ENCODE data around the gene ARHGEF6. TPM values are rescaled to one million over a fixed set of nuclear protein-coding genes. Genes with fewer than 3 reads are reported as not detected.

Gene ARHGEF6
- total and polyA plus RNA-seq, 12 donors, result 9.1 to 37.9 (median 25.0) TPM

DNA sequence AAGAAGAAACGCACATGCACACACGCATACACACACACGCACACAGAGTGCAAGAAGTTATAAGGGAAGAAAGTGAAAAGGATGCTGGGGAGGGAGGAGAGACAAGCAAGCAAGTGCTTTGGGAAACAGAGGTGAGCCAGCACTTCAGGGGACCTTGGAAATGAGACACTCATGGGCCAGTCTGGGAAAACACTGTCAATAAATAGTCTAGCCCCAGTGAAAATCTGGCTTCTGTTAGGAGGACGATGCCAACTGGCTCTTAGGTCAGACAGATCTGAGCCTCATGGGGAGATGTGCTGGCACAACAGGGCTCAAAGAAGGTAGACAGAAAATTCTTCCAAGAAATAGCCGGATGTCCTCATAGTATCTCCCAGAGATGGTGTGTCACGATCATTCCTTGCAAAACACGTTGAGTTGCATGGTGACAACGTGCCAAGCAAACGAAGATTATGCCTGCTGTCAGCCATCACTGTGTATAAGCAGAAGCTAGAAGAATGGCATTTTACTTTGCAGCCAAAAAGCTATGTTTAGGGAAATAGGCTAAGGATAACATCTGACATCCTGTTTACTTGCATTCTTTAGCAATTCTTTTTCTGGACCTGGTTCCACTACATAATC lies 557 bp upstream of the ARHGEF6 start:
- Histone ChIP-seq H3K27ac (peak overlapping the region in 3 of 5 donors; percentile 3 to 63 (median 58)), H3K9me3 (replicated peaks in 1 of 3) (no peaks in the 10 kb centered on the region), H3K27me3 (no peaks in the 10 kb centered on the region), H3K36me3 (replicated peaks in 1 of 2) (no peaks in the 10 kb centered on the region), H3K4me1 (replicated peaks in 1 of 2) (peaks cover 4 to 13% of the 10 kb centered on the region in 2 donors), H3K4me3 (peak overlapping the region in 1 of 4 donors; percentile 31)
- 16 to 32% (median 24%) methylated on average over 8 to 9 of the region's 9 CpGs for WGBS, 4 donors
- no peak for TF ChIP-seq CTCF (IDR thresholded peaks at IDR 0.05)
- TF ChIP-seq POLR2A (IDR thresholded peaks at IDR 0.05), result peak in 1 of 2 donors; percentile 13
- intact Hi-C loops (cut with DNase I), result no loop called here
- peak in 6 of 7 donors; percentile 32 to 62 (median 49) for DNase-seq

DNA sequence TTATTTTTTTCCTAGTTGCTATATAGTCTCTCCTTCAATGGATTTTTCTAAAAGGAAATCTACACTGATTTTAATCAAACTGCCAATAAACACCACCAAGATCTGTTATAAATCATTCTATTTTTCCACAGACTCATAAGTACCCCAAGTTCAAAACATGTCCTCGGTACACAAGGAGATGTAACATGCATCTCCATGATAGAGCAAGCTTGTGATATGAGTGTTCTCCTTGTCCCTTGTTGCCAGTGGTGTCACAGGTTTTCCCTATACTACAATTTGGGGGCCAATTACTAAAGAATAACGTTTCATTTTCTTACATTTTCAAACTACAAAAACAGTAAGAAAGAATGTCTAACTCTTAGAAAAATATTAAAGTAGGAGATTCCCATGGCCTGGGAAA lies 491 bp downstream of the ARHGEF6 start:
- intact Hi-C loops (cut with DNase I), result no loop called here
- Histone ChIP-seq H3K27ac (peak overlapping the region in 3 of 5 donors; percentile 20 to 63 (median 58)), H3K4me3 (peak overlapping the region in 1 of 4 donors; percentile 31), H3K9me3 (replicated peaks in 1 of 3) (no peaks in the 10 kb centered on the region), H3K27me3 (no peaks in the 10 kb centered on the region), H3K4me1 (replicated peaks in 1 of 2) (peaks cover 4 to 13% of the 10 kb centered on the region in 2 donors), H3K36me3 (replicated peaks in 1 of 2) (no peaks in the 10 kb centered on the region)
- no peak for TF ChIP-seq CTCF (IDR thresholded peaks at IDR 0.05)
- WGBS, 4 donors, result 38 to 48% (median 44%) methylated on average over 2 of the region's 2 CpGs
- DNase-seq, result no peak

GRCh38 chrX:136779346-136779781 lies 1.4 kb downstream of the ARHGEF6 start:
- H3K36me3 ChIP-seq (replicated peaks in 1 of 2), result no peaks in the 10 kb centered on the region
- no peak for DNase-seq
- H3K27ac ChIP-seq, result peak overlapping the region in 2 of 5 donors; percentile 19 to 55
- no peak for TF ChIP-seq CTCF (IDR thresholded peaks at IDR 0.05)
- 39 to 64% (median 52%) methylated on average over 3 to 4 of the region's 4 CpGs for WGBS, 4 donors
- H3K4me3 ChIP-seq, result no peak overlapping the region
- H3K9me3 ChIP-seq (replicated peaks in 1 of 3), result no peaks in the 10 kb centered on the region
- intact Hi-C loops (cut with DNase I), result no loop called here
- no peaks in the 10 kb centered on the region for H3K27me3 ChIP-seq
- peaks cover 4 to 13% of the 10 kb centered on the region in 2 donors for H3K4me1 ChIP-seq (replicated peaks in 1 of 2)

DNA sequence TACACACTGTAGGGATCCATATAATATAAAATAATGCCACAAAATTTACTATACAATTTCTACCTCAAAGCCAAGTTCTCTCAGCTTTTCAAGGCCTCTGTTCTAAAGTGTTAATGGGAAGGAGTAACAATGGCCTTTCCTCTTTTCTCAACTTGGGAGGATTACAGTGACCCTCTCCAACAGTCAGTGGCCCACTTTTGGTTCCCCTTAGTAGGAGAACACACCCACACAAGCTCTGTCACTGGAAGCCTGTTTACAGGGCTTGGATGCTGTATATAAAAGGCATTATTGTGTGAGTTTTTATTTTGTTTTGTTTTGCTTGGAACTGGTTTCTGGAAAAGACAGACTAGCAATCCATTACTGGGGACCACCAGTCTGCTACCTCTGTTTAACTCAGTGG lies 1.8 kb downstream of the ARHGEF6 start:
- intact Hi-C loops (cut with DNase I), result no loop called here
- Histone ChIP-seq H3K4me3 (no peak overlapping the region), H3K27me3 (no peaks in the 10 kb centered on the region), H3K4me1 (replicated peaks in 1 of 2) (peaks cover 4 to 10% of the 10 kb centered on the region in 2 donors), H3K36me3 (replicated peaks in 1 of 2) (no peaks in the 10 kb centered on the region), H3K9me3 (replicated peaks in 1 of 3) (no peaks in the 10 kb centered on the region), H3K27ac (peak overlapping the region in 2 of 5 donors; percentile 19 to 55)
- TF ChIP-seq CTCF (IDR thresholded peaks at IDR 0.05), result no peak
- no peak for TF ChIP-seq POLR2A (IDR thresholded peaks at IDR 0.05)
- no peak for DNase-seq

Data from adrenal gland (tissue), 12 donors.